Spinal cord (tissue), 10 donors: ENCODE data around the gene MAML3. TPM values are rescaled to one million over a fixed set of nuclear protein-coding genes. Genes with fewer than 3 reads are reported as not detected.

Experiments
- DNase-seq, 6 donors: peaks; one replicate each; pipeline versions ENCODE4 v3.0.0 to v3.0.0-alpha.2; 2013 to 2015; ENCODE audit warnings: low spot score in 6 of 6, low read depth in 4 of 6
- H3K27ac ChIP-seq: one replicate; pipeline ENCODE4 v1.5.1; 2013; ENCODE audit warnings: low read depth, low read length, control low read depth
- H3K27me3 ChIP-seq: one replicate; pipeline ENCODE4 v1.6.1; 2013; ENCODE audit warnings: low read length; ENCODE audit not compliant: control insufficient read depth, insufficient read depth
- H3K36me3 ChIP-seq: one replicate; pipeline ENCODE4 v1.6.1; 2013; ENCODE audit warnings: low read length; ENCODE audit not compliant: control insufficient read depth, insufficient read depth
- H3K4me1 ChIP-seq: one replicate; pipeline ENCODE4 v1.6.1; 2013; ENCODE audit warnings: low read length; ENCODE audit not compliant: control insufficient read depth, insufficient read depth
- H3K4me3 ChIP-seq: one replicate; pipeline ENCODE4 v1.5.1; 2013; ENCODE audit warnings: low read depth, low read length, control low read depth
- H3K9me3 ChIP-seq: one replicate; pipeline ENCODE4 v1.6.1; 2013; ENCODE audit warnings: low read length; ENCODE audit not compliant: control insufficient read depth, insufficient read depth
- WGBS: methylation state at CpG from one replicate; pipeline ENCODE4 v1.1.5; 2013; ENCODE audit warnings: missing lambda C conversion rate; ENCODE audit not compliant: insufficient coverage; 5-methylcytosine and 5-hydroxymethylcytosine counted together
- polyA plus RNA-seq, 2 donors: library from polyadenylated mRNA; unstranded; fragments of 120-200 nt; gene quantifications; one replicate each; pipeline ENCODE4 v1.2.1, GENCODE V29; 2013; ENCODE audit not compliant: insufficient read length in 2 of 2
- total RNA-seq, 2 donors: library from RNA; depleted of rRNA in 1 of 2; stranded (reverse); fragments of 120-200 nt in 1 of 2; fragments of >200 nt in 1 of 2; gene quantifications; one replicate each; pipeline versions ENCODE4 v1.2.3 to v1.2.4, GENCODE V29; 2013 to 2014
- donor health status: healthy.

The MAML3 gene
- total and polyA plus RNA-seq, 4 donors = 6.0 to 11.0 (median 8.2) TPM

DNA sequence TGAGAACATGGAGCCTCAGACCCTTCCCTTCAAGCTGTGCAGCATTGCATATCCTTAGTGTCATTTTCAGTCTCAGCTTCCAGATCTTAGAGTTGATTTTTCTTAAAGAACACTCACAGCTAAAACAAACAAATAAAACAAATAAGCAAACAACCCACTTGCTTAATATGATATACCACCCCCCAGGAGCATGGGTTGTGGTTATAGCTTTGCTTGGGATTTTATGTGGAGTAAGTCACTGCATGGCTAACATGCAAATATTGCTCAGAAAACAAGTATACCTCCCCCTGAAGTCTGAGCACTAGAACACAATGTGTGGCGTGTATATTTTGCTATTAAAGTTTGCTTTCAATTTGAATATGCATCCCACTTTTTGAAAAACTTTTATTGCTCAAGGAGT, 409.8 kb downstream of the MAML3 start:
- Histone ChIP-seq H3K27me3 (no peaks in the 10 kb centered on the region), H3K27ac (no peak overlapping the region), H3K4me3 (no peak overlapping the region), H3K36me3 (no peaks in the 10 kb centered on the region), H3K9me3 (no peaks in the 10 kb centered on the region), H3K4me1 (peaks cover 23% of the 10 kb centered on the region)
- no peak for DNase-seq
- no CpG with 5 or more reads among the region's 1 CpG for WGBS

DNA sequence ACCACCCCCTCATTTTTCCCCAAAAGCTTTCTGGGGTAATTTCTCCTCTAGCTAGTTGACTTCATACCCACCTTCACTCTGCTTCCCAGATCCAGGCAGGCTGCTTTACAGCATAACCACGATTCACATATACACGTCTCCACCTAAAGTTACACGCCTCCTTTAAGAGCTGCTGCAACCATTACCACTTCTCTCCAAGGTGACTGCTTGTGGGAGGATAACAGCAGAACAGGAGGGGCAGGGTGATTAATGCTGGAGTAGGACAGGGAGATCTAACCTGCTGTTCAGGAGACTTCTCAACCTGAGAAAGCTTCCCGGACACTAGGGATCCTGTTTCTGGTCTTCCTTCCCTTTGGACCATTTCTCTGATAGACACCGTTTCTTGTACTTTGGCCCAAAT, 411.0 kb downstream of the MAML3 start:
- no peak for DNase-seq
- Histone ChIP-seq H3K27me3 (no peaks in the 10 kb centered on the region), H3K27ac (no peak overlapping the region), H3K4me3 (no peak overlapping the region), H3K4me1 (peaks cover 23% of the 10 kb centered on the region), H3K36me3 (no peaks in the 10 kb centered on the region), H3K9me3 (no peaks in the 10 kb centered on the region)
- 61% methylated on average over 4 of the region's 5 CpGs for WGBS

DNA sequence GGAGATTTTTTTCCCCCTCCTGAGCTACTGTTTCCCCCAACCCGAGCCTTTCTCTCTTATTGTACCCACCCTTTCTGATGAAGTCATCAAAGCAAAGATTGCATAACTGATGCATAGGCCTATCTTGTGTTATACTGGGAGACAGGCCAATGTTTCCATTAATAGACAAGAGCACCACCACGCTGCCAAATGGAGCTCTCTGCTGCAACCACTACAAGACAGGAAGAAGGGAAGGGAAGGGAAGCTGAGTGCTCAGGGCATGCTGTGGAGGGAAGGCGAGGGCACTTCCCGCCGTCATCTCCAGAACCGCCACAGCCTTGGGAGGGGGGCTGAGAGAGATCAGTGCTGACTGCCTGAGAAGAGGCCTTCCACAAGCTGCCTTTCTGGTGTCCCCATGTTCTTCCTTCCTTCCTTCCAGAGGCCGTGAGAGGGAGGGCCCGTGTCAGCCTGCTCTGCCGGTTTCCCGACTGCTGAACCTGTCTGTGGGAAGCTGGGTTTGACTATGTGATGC, 413.4 kb downstream of the MAML3 start:
- no peak overlapping the region for H3K4me3 ChIP-seq
- no peaks in the 10 kb centered on the region for H3K27me3 ChIP-seq
- H3K4me1 ChIP-seq = peaks cover 18% of the 10 kb centered on the region
- whole genome bisulfite sequencing = no CpG with 5 or more reads among the region's 10 CpGs
- H3K9me3 ChIP-seq = no peaks in the 10 kb centered on the region
- H3K27ac ChIP-seq = peak overlapping the region; percentile 58
- H3K36me3 ChIP-seq = no peaks in the 10 kb centered on the region
- peak in 2 of 6 donors; percentile 62 to 93 for DNase-seq

DNA sequence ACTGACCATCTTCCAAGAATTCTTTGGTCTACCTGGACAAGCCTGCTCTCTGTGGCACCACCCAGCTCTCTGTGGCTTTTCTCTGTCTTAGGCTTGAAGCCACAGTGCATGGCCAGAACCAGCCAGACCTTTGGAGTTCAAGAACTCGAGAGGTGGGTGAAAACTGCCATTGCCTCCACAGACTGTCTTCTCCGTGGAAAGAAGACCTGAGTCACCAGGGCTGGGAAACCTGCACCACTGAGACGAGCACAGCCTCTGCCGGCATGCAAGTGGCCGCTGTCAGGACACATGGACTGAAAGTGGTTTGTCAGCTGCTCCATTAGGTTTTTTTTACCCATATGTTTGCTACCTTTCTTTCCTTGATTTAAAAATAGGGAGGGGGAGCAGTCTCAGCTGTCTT, 413.9 kb downstream of the MAML3 start:
- DNase-seq = no peak

DNA sequence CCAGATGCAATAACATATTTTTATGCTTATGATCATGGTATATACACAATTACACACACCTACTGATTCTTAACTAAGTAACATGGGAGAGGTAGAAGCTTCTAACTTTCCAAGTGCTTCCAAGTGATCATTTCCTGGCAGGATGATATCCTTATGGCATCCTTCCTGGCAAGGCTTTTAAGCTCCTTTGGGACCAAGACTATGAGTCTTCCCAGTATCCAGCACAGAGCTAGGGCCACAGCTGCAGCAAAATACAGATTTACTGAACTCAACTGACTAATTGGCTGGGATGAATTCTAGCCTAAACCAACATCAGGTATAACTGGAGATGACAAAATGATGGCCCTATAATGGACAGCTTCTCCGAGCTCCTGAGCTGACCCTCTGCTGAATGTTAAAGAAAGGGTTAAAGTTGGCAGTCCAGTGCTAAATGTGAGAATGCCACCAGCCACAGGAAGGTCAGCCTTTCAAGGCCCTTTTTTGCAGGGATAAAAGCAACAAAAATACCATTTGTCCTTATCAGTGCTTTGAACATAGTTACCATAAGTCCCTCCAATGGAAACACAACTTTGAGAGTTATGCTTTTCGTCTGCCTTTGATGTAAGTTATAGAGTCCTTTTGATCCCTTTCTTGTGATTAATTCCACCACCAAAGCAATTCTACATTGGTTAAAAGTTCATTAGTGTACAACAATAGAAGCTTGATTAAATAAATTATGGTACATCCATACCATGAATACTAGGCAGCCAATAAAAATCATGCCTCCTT, 415.0 kb downstream of the MAML3 start:
- no peaks in the 10 kb centered on the region for H3K36me3 ChIP-seq
- peaks cover 29% of the 10 kb centered on the region for H3K4me1 ChIP-seq
- DNase-seq = no peak
- WGBS = 89% methylated on average over 1 of the region's 2 CpGs
- H3K27me3 ChIP-seq = no peaks in the 10 kb centered on the region
- no peaks in the 10 kb centered on the region for H3K9me3 ChIP-seq
- no peak overlapping the region for H3K27ac ChIP-seq
- H3K4me3 ChIP-seq = no peak overlapping the region

More for the DNA sequence above, 413.9 kb downstream of the MAML3 start:
- H3K36me3 ChIP-seq = no peaks in the 10 kb centered on the region
- H3K27me3 ChIP-seq = no peaks in the 10 kb centered on the region
- H3K27ac ChIP-seq = peak overlapping the region; percentile 58
- 51% methylated on average over 5 of the region's 5 CpGs for WGBS
- H3K4me1 ChIP-seq = peaks cover 23% of the 10 kb centered on the region
- H3K9me3 ChIP-seq = no peaks in the 10 kb centered on the region
- H3K4me3 ChIP-seq = no peak overlapping the region

DNA sequence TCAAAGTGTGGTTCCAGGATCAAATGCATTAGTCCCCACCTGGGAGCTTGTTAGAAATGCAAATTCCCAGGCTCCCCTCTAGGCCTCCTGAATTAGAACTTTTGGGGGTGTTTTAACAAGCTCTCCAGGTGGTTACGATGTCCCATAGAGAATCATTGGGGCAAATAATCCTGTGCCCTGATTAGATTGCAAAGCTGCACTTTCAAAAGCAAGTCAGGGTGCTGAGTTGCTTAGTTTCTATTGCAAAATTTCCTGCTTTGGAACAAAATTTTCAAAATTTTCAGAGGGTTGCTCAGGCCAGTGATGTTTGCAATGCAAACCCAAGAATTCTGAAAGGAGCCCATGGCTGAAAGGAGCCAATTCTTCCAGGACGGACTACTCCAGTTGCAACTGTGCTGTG, 417.3 kb downstream of the MAML3 start:
- H3K27me3 ChIP-seq = peaks cover 2% of the 10 kb centered on the region
- no peak for DNase-seq
- no peak overlapping the region for H3K27ac ChIP-seq
- peaks cover 29% of the 10 kb centered on the region for H3K4me1 ChIP-seq
- H3K4me3 ChIP-seq = no peak overlapping the region
- no peaks in the 10 kb centered on the region for H3K9me3 ChIP-seq
- WGBS = 94% methylated on average over 2 of the region's 2 CpGs
- H3K36me3 ChIP-seq = no peaks in the 10 kb centered on the region

DNA sequence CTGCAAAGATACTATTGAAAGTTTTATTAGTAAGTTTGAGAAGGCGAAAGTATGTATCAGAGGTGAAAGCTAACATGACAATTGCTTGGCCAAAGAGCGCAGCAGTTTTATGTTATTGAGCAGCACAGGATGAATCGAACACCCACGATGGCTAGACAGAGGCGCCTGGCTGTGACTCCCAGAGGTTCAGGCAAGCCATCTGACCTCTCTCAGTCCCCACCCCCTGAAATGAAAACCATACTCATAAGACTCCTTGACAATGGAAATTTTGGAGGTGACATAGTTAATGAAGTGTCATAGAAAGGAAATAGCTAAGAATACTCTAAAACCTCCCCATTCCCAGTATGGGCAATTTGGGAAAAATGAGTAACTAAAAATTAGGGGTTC, 417.7 kb downstream of the MAML3 start:
- H3K27me3 ChIP-seq = peaks cover 2% of the 10 kb centered on the region
- DNase-seq = no peak
- 93% methylated on average over 2 of the region's 5 CpGs for WGBS
- peaks cover 29% of the 10 kb centered on the region for H3K4me1 ChIP-seq
- no peak overlapping the region for H3K4me3 ChIP-seq
- H3K9me3 ChIP-seq = no peaks in the 10 kb centered on the region
- H3K27ac ChIP-seq = peak overlapping the region; percentile 87
- no peaks in the 10 kb centered on the region for H3K36me3 ChIP-seq

DNA sequence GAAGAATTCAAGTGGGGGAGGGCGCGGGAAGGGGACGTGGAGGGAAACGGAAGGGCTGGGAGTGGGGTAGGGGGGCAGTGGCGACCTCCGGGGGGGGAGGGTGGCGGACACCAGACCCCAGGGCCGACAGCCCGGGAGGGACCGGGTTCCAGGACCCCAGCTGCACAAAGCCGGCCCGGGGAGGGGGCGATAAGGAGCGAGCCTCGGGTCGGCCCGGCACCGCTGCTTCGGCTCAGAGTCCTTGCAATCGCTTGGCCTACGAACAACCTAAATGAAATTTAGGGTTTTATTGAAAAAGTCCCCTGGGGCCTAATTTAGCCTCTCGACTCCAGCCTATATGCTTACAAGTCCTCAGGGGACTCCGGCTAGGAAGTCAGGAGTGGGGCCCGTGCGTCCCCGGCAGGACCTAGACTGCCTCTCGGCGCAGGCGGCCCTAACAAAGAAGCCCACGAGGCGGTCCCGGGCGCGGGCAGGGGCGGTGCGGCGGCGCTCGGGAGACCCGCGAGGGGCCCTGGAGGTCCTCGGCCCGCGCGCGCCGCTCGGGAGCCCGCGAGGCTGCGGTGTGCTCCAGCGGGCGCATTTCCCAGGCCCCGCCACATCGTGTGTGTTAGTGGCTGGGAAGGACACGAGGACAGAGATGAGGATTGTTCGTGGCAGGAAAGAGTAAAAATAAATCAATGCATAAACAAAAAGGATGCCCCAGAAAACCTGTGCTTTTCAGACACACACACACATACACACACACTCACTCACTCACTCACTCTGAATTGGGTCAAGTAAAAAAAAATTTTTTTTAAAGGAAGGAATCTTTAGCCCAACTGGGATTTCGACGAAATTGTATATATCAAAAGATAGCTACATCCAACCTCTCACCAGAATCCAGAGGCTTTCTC, 418.4 kb downstream of the MAML3 start:
- peak overlapping the region; percentile 63 for H3K4me3 ChIP-seq
- no peaks in the 10 kb centered on the region for H3K36me3 ChIP-seq
- peak overlapping the region; percentile 87 for H3K27ac ChIP-seq
- WGBS = under 1% methylated on average over 44 of the region's 59 CpGs
- peaks cover 2% of the 10 kb centered on the region for H3K27me3 ChIP-seq
- H3K4me1 ChIP-seq = peaks cover 25% of the 10 kb centered on the region
- DNase-seq = peak in 4 of 6 donors; percentile 19 to 80 (median 50)
- H3K9me3 ChIP-seq = no peaks in the 10 kb centered on the region

DNA sequence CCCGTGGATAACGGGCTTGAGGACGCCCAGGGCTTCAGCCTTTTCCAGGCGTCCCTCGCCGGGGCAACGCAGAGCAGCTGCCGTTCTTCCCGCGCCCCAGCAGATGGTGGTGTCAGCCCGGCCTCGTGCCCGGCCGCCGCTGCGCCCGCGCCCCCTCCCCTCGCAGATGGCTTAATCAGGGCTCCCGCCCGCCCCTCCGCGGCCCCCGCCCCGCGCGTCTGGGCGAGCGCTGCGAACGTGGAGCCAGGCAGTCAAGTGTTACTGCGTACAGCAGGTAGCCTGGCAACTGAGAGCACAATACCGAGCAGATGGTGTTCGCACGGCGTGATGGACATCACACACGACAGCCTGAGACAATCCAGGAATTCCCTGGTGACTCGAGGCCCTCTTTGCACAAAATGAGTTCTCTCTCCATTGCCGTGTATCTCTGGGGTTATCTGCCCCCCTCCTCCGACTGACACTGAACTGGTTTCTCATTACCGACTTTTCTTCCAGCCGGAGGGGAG, 419.1 kb downstream of the MAML3 start:
- under 1% methylated on average over 39 of the region's 42 CpGs for WGBS
- peaks cover 2% of the 10 kb centered on the region for H3K27me3 ChIP-seq
- H3K9me3 ChIP-seq = no peaks in the 10 kb centered on the region
- H3K36me3 ChIP-seq = no peaks in the 10 kb centered on the region
- DNase-seq = peak; percentile 74 to 98 (median 86)
- peak overlapping the region; percentile 63 for H3K4me3 ChIP-seq
- peaks cover 18% of the 10 kb centered on the region for H3K4me1 ChIP-seq
- peak overlapping the region; percentile 87 for H3K27ac ChIP-seq
